ENCODE data around the gene NGLY1.

GRCh38 chr3:25823314-25823713 is 40.1 kb upstream of the NGLY1 start:
- no peak for TF ChIP-seq CTCF (IDR thresholded peaks at IDR 0.05; ENCODE audit: low read depth, low read length)
- no peak for TF ChIP-seq EZH2phosphoT487 (IDR thresholded peaks at IDR 0.05; ENCODE audit: low read depth)
